IMR-90 (cell line): ENCODE results near the gene DENND6A. TPM values are rescaled to one million over a fixed set of nuclear protein-coding genes. Genes with fewer than 3 reads are reported as not detected.

ENCODE experiments used
- ATAC-seq: fragments of 200-7000 bp; cut with Tn5 transposase; 2 replicates; pipeline ENCODE4 v1.9.1; 2020; ENCODE audit warnings: low read depth, mild to moderate bottlenecking, moderate library complexity
- BruUV-seq: library from RNA; stranded (reverse); fragments of 400-500 nt; replicated peaks from 2 replicates; lab custom pipeline; 2021; lab: Mats Ljungman, UMichigan
- CTCF ChIA-PET: fragments of 300-600 bp; formaldehyde crosslinking; extraction: SDS; loops from one replicate; lab custom pipeline; 2021; ENCODE audit warnings: antibody characterized with exemption; lab: Yijun Ruan, JAX
- POLR2A ChIA-PET: fragments of 300-600 bp; sonication (Branson Sonifier 250); formaldehyde crosslinking; loops from one replicate; lab custom pipeline; 2022; ENCODE audit warnings: antibody characterized with exemption; ENCODE audit not compliant: unreplicated experiment; lab: Charles Lee
- DNase-seq: peaks from one replicate; pipeline ENCODE4 v3.0.0; 2013
- H2AFZ ChIP-seq: replicated peaks from 2 replicates; pipeline ENCODE3; 2013; ENCODE audit warnings: low read length, mild to moderate bottlenecking; ENCODE audit not compliant: poor library complexity
- H2AK5ac ChIP-seq: 2 replicates; pipeline ENCODE4 v1.6.1; 2013; ENCODE audit warnings: low read depth, low read length, inconsistent platforms
- H2AK9ac ChIP-seq: replicated peaks from 2 replicates; pipeline ENCODE3; 2013; ENCODE audit warnings: mild to moderate bottlenecking, low read depth, low read length, moderate library complexity; ENCODE audit not compliant: poor library complexity
- H2BK120ac ChIP-seq: 2 replicates; pipeline ENCODE4 v1.6.1; 2013; ENCODE audit warnings: low read depth, low read length, inconsistent platforms
- H2BK15ac ChIP-seq: 3 replicates; pipeline ENCODE4 v1.6.1; 2013; ENCODE audit warnings: low read depth, low read length, inconsistent platforms
- H2BK20ac ChIP-seq: 2 replicates; pipeline ENCODE4 v1.6.1; 2013; ENCODE audit warnings: low read depth, mild to moderate bottlenecking, inconsistent platforms, low read length, moderate library complexity
- H2BK5ac ChIP-seq: 2 replicates; pipeline ENCODE4 v1.6.1; 2013; ENCODE audit warnings: mild to moderate bottlenecking, low read depth, low read length, inconsistent platforms; ENCODE audit not compliant: poor library complexity, severe bottlenecking
- H3K14ac ChIP-seq: replicated peaks from 2 replicates; pipeline ENCODE4 v1.6.1; 2013; ENCODE audit warnings: low read depth, low read length, inconsistent platforms
- H3K18ac ChIP-seq: 2 replicates; pipeline ENCODE4 v1.6.1; 2013; ENCODE audit warnings: low read depth, low read length, control low read depth
- H3K23ac ChIP-seq: 2 replicates; pipeline ENCODE4 v1.6.1; 2013; ENCODE audit warnings: low read depth, low read length, inconsistent platforms
- H3K27ac ChIP-seq: 2 replicates; pipeline ENCODE4 v1.5.1; 2013; ENCODE audit warnings: mild to moderate bottlenecking, control low read depth, low read length; ENCODE audit not compliant: insufficient read depth
- H3K27me3 ChIP-seq: 2 replicates; pipeline ENCODE4 v1.6.1; 2013; ENCODE audit warnings: low read length; ENCODE audit not compliant: control insufficient read depth, insufficient read depth
- H3K36me3 ChIP-seq: 2 replicates; pipeline ENCODE4 v1.6.1; 2013; ENCODE audit warnings: low read length, mixed read lengths; ENCODE audit not compliant: control insufficient read depth, insufficient read depth
- H3K4ac ChIP-seq: 2 replicates; pipeline ENCODE4 v1.6.1; 2013; ENCODE audit warnings: low read depth, low read length, inconsistent platforms
- H3K4me1 ChIP-seq: 2 replicates; pipeline ENCODE4 v1.6.1; 2013; ENCODE audit warnings: low read length, mixed read lengths; ENCODE audit not compliant: control insufficient read depth, insufficient read depth
- H3K4me2 ChIP-seq: 2 replicates; pipeline ENCODE4 v1.6.1; 2013; ENCODE audit warnings: low read depth, mild to moderate bottlenecking, control low read depth, low read length, moderate library complexity
- H3K4me3 ChIP-seq: 2 replicates; pipeline ENCODE4 v1.5.1; 2013; ENCODE audit warnings: low read depth, mild to moderate bottlenecking, control low read depth, low read length, moderate library complexity; ENCODE audit not compliant: insufficient read depth
- H3K56ac ChIP-seq: 2 replicates; pipeline ENCODE4 v1.6.1; 2013; ENCODE audit warnings: low read length, inconsistent platforms; ENCODE audit not compliant: insufficient read depth; ENCODE audit errors: extremely low read depth
- H3K79me1 ChIP-seq, 2 experiments: 2 replicates each; pipeline ENCODE4 v1.6.1; 2013; ENCODE audit warnings: low read length in 2 of 2, inconsistent platforms in 1 of 2, low read depth in 1 of 2
- H3K9ac ChIP-seq: 2 replicates; pipeline ENCODE4 v1.6.1; 2013; ENCODE audit warnings: low read depth, low read length, control low read depth
- H3K9me1 ChIP-seq: 2 replicates; pipeline ENCODE4 v1.6.1; 2013; ENCODE audit warnings: low read length, inconsistent platforms; ENCODE audit not compliant: insufficient read depth
- H3K9me3 ChIP-seq: 2 replicates; pipeline ENCODE4 v1.6.1; 2013; ENCODE audit warnings: low read length; ENCODE audit not compliant: control insufficient read depth, insufficient read depth
- H4K20me1 ChIP-seq: 2 replicates; pipeline ENCODE4 v1.6.1; 2013; ENCODE audit warnings: low read length, inconsistent platforms; ENCODE audit not compliant: insufficient read depth
- H4K5ac ChIP-seq: 2 replicates; pipeline ENCODE4 v1.6.1; 2013; ENCODE audit warnings: mild to moderate bottlenecking, low read depth, low read length, control low read depth
- H4K8ac ChIP-seq, 2 experiments: 2 replicates each; pipeline ENCODE4 v1.6.1; 2013; ENCODE audit warnings: low read depth in 2 of 2, low read length in 2 of 2, control low read depth in 1 of 2, inconsistent platforms in 1 of 2
- H4K91ac ChIP-seq: 2 replicates; pipeline ENCODE4 v1.6.1; 2013; ENCODE audit warnings: low read depth, low read length, inconsistent platforms; ENCODE audit not compliant: insufficient read depth
- BHLHE40 ChIP-seq: fragments of 150-350 bp; IDR thresholded peaks from 2 replicates; pipeline ENCODE4 v1.6.1; 2016; ENCODE audit warnings: mild to moderate bottlenecking, low read depth, low read length
- CEBPB ChIP-seq: IDR thresholded peaks from 2 replicates; pipeline ENCODE4 v1.6.1; 2012; ENCODE audit warnings: low read depth, low read length, improper control_type of control experiment
- CHD1 ChIP-seq: IDR thresholded peaks from 2 replicates; pipeline ENCODE4 v1.6.1; 2012; ENCODE audit warnings: low read depth, low read length, improper control_type of control experiment
- CTCF ChIP-seq: conservative IDR thresholded peaks from 2 replicates; pipeline ENCODE4 v1.5.1; 2012; ENCODE audit warnings: mild to moderate bottlenecking, low read depth, low read length, improper control_type of control experiment
- ELK1 ChIP-seq: fragments of 150-350 bp; IDR thresholded peaks from 2 replicates; pipeline ENCODE4 v1.6.1; 2016; ENCODE audit warnings: low read depth, mild to moderate bottlenecking, low read length, moderate library complexity, borderline replicate concordance
- FOS ChIP-seq: fragments of 150-350 bp; IDR thresholded peaks from 2 replicates; pipeline ENCODE4 v1.6.1; 2016; ENCODE audit warnings: low read depth, low read length
- MAZ ChIP-seq: IDR thresholded peaks from 2 replicates; pipeline ENCODE4 v1.6.1; 2012; ENCODE audit warnings: low read depth, mild to moderate bottlenecking, low read length, improper control_type of control experiment, moderate library complexity, borderline replicate concordance
- MXI1 ChIP-seq: IDR thresholded peaks from 2 replicates; pipeline ENCODE4 v1.6.1; 2012; ENCODE audit warnings: low read depth, mild to moderate bottlenecking, low read length, moderate library complexity, borderline replicate concordance
- NFE2L2 ChIP-seq: fragments of 150-350 bp; IDR thresholded peaks from 2 replicates; pipeline ENCODE4 v1.6.1; 2016; ENCODE audit warnings: low read depth, mild to moderate bottlenecking, low read length
- POLR2A ChIP-seq: IDR thresholded peaks from 2 replicates; pipeline ENCODE4 v1.6.1; 2012; ENCODE audit warnings: mild to moderate bottlenecking, low read depth, low read length
- RAD21 ChIP-seq: IDR thresholded peaks from 2 replicates; pipeline ENCODE4 v1.6.1; 2012; ENCODE audit warnings: low read length, improper control_type of control experiment
- RCOR1 ChIP-seq: IDR thresholded peaks from 2 replicates; pipeline ENCODE4 v1.6.1; 2012; ENCODE audit warnings: mild to moderate bottlenecking, low read length, improper control_type of control experiment; ENCODE audit not compliant: insufficient replicate concordance
- RFX5 ChIP-seq: IDR thresholded peaks from 2 replicates; pipeline ENCODE4 v1.8.0; 2012; ENCODE audit warnings: low read depth, mild to moderate bottlenecking, low read length, moderate library complexity
- SMC3 ChIP-seq: fragments of 150-350 bp; IDR thresholded peaks from 2 replicates; pipeline ENCODE4 v1.6.1; 2016; ENCODE audit warnings: low read depth, mild to moderate bottlenecking, antibody characterized with exemption, low read length, moderate library complexity
- USF2 ChIP-seq: fragments of 150-350 bp; IDR thresholded peaks from 2 replicates; pipeline ENCODE4 v1.6.1; 2017; ENCODE audit warnings: mild to moderate bottlenecking, antibody characterized with exemption, low read length, low read depth
- WGBS, 2 experiments: methylation state at CpG; one replicate each; pipeline versions ENCODE4 v1.1.5 to v1.1.7; 2013; ENCODE audit warnings: missing lambda C conversion rate in 2 of 2; ENCODE audit not compliant: insufficient read length in 1 of 2; ENCODE audit errors: extremely low coverage in 2 of 2; 5-methylcytosine and 5-hydroxymethylcytosine counted together
- dilution Hi-C: fragments of 300-500 bp; cut with HindIII; formaldehyde crosslinking; loops from one replicate; pipeline ENCODE4 v1.14.3; 2018; ENCODE audit warnings: low sequenced_read_pairs; ENCODE audit not compliant: unreplicated experiment
- in situ Hi-C: fragments of 300-500 bp; cut with MboI; formaldehyde crosslinking; loops from 3 replicates; pipeline ENCODE4 v1.14.3; 2019; ENCODE audit warnings: low sequenced_read_pairs, inconsistent platforms, mixed read lengths
- intact Hi-C: fragments of 100-400 bp; cut with micrococcal nuclease; formaldehyde crosslinking; loops from 2 replicates; pipeline ENCODE4 v1.10.0; 2022
- polyA plus RNA-seq, 3 experiments: library from polyadenylated mRNA; depleted of rRNA; stranded (reverse); fragments of >200 nt; gene quantifications; 2 replicates each; pipeline ENCODE4 v1.2.3, GENCODE V29; 2012; ENCODE audit warnings: low replicate concordance in 1 of 3
- total RNA-seq: library from RNA; depleted of rRNA; stranded (reverse); fragments of >200 nt; gene quantifications from 2 replicates; pipeline ENCODE4 v1.2.3, GENCODE V29; 2012

DENND6A gene
- total and polyA plus RNA-seq, 2 of the 4 experiments (the other 2 are of a cell fraction): 3.8 to 9.0 TPM

- Histone ChIP-seq H2AK9ac (no peak overlapping the region), H4K20me1 (no peaks in the 10 kb centered on the region), H4K8ac (no peak overlapping the region), H2BK20ac (no peak overlapping the region), H3K27me3 (no peaks in the 10 kb centered on the region), H3K18ac (no peak overlapping the region), H3K4me3 (no peak overlapping the region), H3K4me1 (peaks cover 5% of the 10 kb centered on the region), H3K27ac (no peak overlapping the region), H3K4me2 (no peak overlapping the region), H3K79me1 (no peaks in the 10 kb centered on the region), H2AK5ac (no peak overlapping the region), H2BK15ac (no peak overlapping the region), H3K9me3 (no peaks in the 10 kb centered on the region), H4K91ac (no peak overlapping the region), H3K9ac (no peak overlapping the region), H3K9me1 (no peaks in the 10 kb centered on the region; the same call in 1 of the 2 replicates), H2BK120ac (no peak overlapping the region), H4K5ac (no peak overlapping the region), H3K36me3 (no peaks in the 10 kb centered on the region), H3K4ac (no peak overlapping the region), H3K23ac (no peak overlapping the region), H2BK5ac (no peak overlapping the region), H2AFZ (no peak overlapping the region), H3K56ac (no peak overlapping the region), H3K14ac (no peak overlapping the region)
- dilution Hi-C loops: no loop called here
- intact Hi-C loops: no loop called here
- ChIA-PET CTCF (no interaction called here), POLR2A (no interaction called here)
- DNase-seq: peak; percentile 14
- no TSS peak for BruUV-seq
- 100% methylated on average over 1 of the region's 2 CpGs; no CpG with 5 or more reads in 1 of the 2 experiments for WGBS, 2 experiments
- peak; percentile 61 for ATAC-seq
- in situ Hi-C loops: no loop called here
- TF ChIP-seq FOS (no peak), RFX5 (no peak), CTCF (no peak), USF2 (no peak), MAZ (no peak), BHLHE40 (no peak), CHD1 (no peak), NFE2L2 (no peak), POLR2A (no peak), MXI1 (no peak), CEBPB (no peak), RCOR1 (no peak), ELK1 (no peak), RAD21 (no peak), SMC3 (no peak)
Observed at GRCh38 chr3:57733790-57734189, 40.9 kb upstream of the DENND6A start.
